ENCODE results near the gene OR5K2. TPM values are rescaled to one million over a fixed set of nuclear protein-coding genes. Genes with fewer than 3 reads are reported as not detected.

Gene OR5K2
- total RNA-seq, 1 donor from 2014 or later: not detected

DNA sequence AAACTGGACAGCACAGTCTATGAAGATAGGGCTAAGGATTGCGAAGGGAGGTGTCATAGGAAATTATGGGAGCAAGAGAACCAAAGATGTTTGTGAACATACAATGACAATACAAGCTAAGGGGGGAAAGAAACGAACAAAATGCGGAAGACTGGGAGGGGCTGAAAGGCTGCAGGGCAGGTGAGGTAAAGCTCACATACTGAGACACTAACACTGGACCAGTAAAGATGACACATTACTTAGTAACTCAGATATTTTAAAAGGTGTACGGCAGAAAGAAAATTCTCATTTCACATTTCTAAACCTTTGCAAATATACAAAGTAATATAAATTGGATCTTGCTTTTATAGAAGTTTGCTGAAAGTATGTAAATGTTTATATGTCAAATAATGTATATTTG, 15.1 kb downstream of the OR5K2 start:
- H3K27ac ChIP-seq: no peak overlapping the region
- Mint-ChIP-seq H3K4me3 (no peak overlapping the region), H3K9me3 (no peaks in the 10 kb centered on the region)

DNA sequence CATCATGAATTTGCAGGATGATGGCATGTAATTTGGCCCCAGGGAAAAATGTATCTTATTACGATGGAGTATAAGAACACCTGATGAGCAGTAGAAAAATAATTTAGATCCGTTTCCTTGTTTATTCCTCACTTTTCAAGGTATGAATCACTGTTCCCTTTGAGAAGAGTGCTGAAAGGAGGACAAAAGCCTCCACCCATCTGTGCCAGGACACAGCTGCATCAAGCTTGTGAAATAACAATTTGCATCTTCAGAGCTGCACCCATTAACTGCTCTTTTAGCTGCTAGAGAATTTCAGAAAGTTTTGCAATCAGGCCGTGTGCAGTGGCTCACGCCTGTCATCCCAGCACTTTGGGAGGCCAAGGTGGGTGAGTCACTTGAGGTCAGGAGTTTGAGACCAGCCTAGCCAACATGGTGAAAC, 15.6 kb downstream of the OR5K2 start:
- Histone ChIP-seq H3K27me3 (no peaks in the 10 kb centered on the region), H2AFZ (replicated peaks) (no peak overlapping the region), H3K9me3 (ENCODE audit: low read depth) (no peaks in the 10 kb centered on the region), H3K4me3 (no peak overlapping the region), H3K4me1 (no peaks in the 10 kb centered on the region), H3K4me2 (no peak overlapping the region), H4K20me1 (ENCODE audit: low read depth) (no peaks in the 10 kb centered on the region), H3K79me2 (ENCODE audit: low read depth) (peaks cover 2% of the 10 kb centered on the region), H3F3A (ENCODE audit: low read depth) (no peaks in the 10 kb centered on the region), H3K27ac (no peak overlapping the region), H3K36me3 (peaks cover 6% of the 10 kb centered on the region), H3K9ac (no peak overlapping the region)
- Mint-ChIP-seq H3K4me1 (no peaks in the 10 kb centered on the region), H3K27ac (no peak overlapping the region), H3K27me3 (ENCODE audit: insufficient read depth, low read depth) (no peaks in the 10 kb centered on the region), H3K36me3 (peaks cover 13% of the 10 kb centered on the region), H3K9me3 (no peaks in the 10 kb centered on the region), H3K4me3 (no peak overlapping the region)
- no peak for DNase-seq (ENCODE audit: low spot score)
- TF ChIP-seq CTCF (IDR thresholded peaks at IDR 0.05): no peak
- TF ChIP-seq EZH2phosphoT487 (IDR thresholded peaks at IDR 0.05): no peak
- TF ChIP-seq EZH2 (IDR thresholded peaks at IDR 0.05): no peak

More for the DNA sequence above, 15.1 kb downstream of the OR5K2 start:
- peaks cover 13% of the 10 kb centered on the region for H3K36me3 Mint-ChIP-seq
- Histone ChIP-seq H3F3A (ENCODE audit: low read depth) (no peaks in the 10 kb centered on the region), H3K4me2 (no peak overlapping the region), H3K9me3 (ENCODE audit: low read depth) (no peaks in the 10 kb centered on the region), H3K9ac (no peak overlapping the region), H3K36me3 (peaks cover 6% of the 10 kb centered on the region), H3K4me1 (no peaks in the 10 kb centered on the region), H3K79me2 (ENCODE audit: low read depth) (no peaks in the 10 kb centered on the region), H2AFZ (replicated peaks) (no peak overlapping the region), H3K4me3 (no peak overlapping the region), H3K27me3 (no peaks in the 10 kb centered on the region), H4K20me1 (ENCODE audit: low read depth) (no peaks in the 10 kb centered on the region)
- no peak overlapping the region for H3K27ac Mint-ChIP-seq
- H3K4me1 Mint-ChIP-seq: no peaks in the 10 kb centered on the region
- H3K27me3 Mint-ChIP-seq (ENCODE audit: insufficient read depth, low read depth): no peaks in the 10 kb centered on the region
- DNase-seq (ENCODE audit: low spot score): no peak
- TF ChIP-seq EZH2phosphoT487 (IDR thresholded peaks at IDR 0.05) (no peak), CTCF (IDR thresholded peaks at IDR 0.05) (no peak), EZH2 (IDR thresholded peaks at IDR 0.05) (no peak)

DNA sequence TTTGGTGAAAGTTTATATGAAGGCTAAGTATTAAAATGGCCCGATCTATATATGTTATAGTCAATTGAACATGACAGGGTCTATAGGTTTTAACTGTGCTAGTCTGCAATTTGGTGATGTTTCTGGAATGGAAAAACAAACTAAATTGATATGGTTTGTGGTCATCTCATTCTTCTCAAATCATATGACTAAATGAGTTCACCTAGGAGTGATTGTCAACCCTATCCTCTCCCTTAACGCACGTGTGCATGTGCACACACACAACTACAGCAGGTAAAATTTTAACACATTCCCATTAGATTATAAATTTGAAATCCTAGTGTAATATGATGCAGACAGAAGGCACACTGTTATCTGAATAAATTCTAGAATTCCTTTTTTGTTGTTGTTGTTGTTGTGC, 16.3 kb downstream of the OR5K2 start:
- H3K36me3 ChIP-seq: peaks cover 6% of the 10 kb centered on the region
- no peaks in the 10 kb centered on the region for H3K27me3 ChIP-seq
- H3K4me1 ChIP-seq: no peaks in the 10 kb centered on the region
- DNase-seq (ENCODE audit: low spot score): no peak
- H3K4me2 ChIP-seq: no peak overlapping the region
- no peak overlapping the region for H3K27ac ChIP-seq
- peaks cover 8% of the 10 kb centered on the region for H3K79me2 ChIP-seq (ENCODE audit: low read depth)
- peaks cover 4% of the 10 kb centered on the region for H4K20me1 ChIP-seq (ENCODE audit: low read depth)
- Mint-ChIP-seq H3K4me3 (no peak overlapping the region), H3K36me3 (peaks cover 20% of the 10 kb centered on the region), H3K9me3 (no peaks in the 10 kb centered on the region), H3K27ac (no peak overlapping the region), H3K4me1 (no peaks in the 10 kb centered on the region), H3K27me3 (ENCODE audit: insufficient read depth, low read depth) (no peaks in the 10 kb centered on the region)
- TF ChIP-seq CTCF (IDR thresholded peaks at IDR 0.05) (no peak), EZH2 (IDR thresholded peaks at IDR 0.05) (no peak), EZH2phosphoT487 (IDR thresholded peaks at IDR 0.05) (no peak)
- no peak overlapping the region for H3K9ac ChIP-seq
- no peak overlapping the region for H3K4me3 ChIP-seq
- no peaks in the 10 kb centered on the region for H3K9me3 ChIP-seq (ENCODE audit: low read depth)
- H2AFZ ChIP-seq (replicated peaks): no peak overlapping the region
- H3F3A ChIP-seq (ENCODE audit: low read depth): no peaks in the 10 kb centered on the region

Measured in neural progenitor cell (in vitro differentiated cells).